IPS-15b (cell line): ENCODE results near the gene MYL5.
A peak's percentile ranks its signal among the peaks of the same experiment; 100 is the strongest.
"Not testable (repeated sequence)": the region's sequence is repeated elsewhere in the genome, so short reads cannot be mapped to it uniquely, and the experiment has no call there.

Experiments
- H3K27me3 ChIP-seq: one replicate; pipeline ENCODE4 v1.6.1; 2013; ENCODE audit warnings: low read length; ENCODE audit not compliant: control insufficient read depth, insufficient read depth
- H3K36me3 ChIP-seq: one replicate; pipeline ENCODE4 v1.6.1; 2013; ENCODE audit warnings: low read length; ENCODE audit not compliant: control insufficient read depth, insufficient read depth
- H3K4me1 ChIP-seq: one replicate; pipeline ENCODE4 v1.6.1; 2013; ENCODE audit warnings: mild to moderate bottlenecking, low read length; ENCODE audit not compliant: control insufficient read depth, insufficient read depth
- H3K4me3 ChIP-seq: one replicate; pipeline ENCODE4 v1.5.1; 2013; ENCODE audit warnings: low read depth, low read length
- H3K9ac ChIP-seq: one replicate; pipeline ENCODE4 v1.6.1; 2013; ENCODE audit warnings: low read depth, mild to moderate bottlenecking, low read length
- H3K9me3 ChIP-seq: one replicate; pipeline ENCODE4 v1.6.1; 2013; ENCODE audit warnings: mild to moderate bottlenecking, low read length; ENCODE audit not compliant: control insufficient read depth, insufficient read depth

MYL5 gene

DNA sequence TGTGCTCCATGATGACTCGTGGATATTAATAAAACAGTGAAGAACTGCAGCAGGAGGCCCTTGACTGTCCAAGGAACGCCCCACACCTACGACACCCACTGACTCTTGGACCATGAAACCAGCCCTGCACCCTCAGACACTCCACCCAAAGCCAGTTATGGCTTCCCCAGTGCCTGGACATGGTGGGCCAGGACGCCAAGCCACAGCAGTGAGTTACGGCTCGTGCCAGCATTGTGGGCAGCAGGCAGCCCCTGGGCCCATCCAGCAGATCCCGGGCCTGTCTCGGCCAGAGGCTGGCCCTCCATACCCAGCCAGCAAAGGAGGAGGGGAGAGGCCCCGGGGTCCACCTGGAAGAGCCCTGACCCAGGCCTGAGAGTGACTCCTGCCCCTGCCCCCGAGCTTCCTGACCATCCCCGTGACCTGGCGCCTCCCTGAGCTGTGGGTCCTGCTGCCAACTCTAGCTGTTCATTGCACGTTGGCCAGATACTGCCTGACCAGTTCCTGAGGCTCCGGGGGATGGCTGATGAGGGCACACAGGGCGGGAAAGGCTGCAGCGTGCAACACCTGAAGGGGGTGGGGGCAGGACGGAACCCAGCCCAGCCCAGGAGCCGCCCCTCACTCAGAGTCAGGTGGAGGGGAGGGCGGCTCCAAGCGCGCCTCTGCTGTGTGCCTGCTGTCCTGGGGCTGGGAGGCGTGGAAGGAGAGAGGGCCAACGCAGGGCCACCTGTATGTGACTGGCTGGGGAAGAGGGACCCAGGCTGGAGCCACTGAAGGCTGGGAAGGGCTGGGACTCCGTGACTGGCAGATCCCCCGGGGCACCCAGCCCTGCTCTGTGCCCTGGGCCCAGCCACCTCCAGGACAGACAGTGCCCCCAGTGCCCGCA lies 13.9 kb downstream of the MYL5 start:
- Histone ChIP-seq H3K4me1 (peaks cover 5% of the 10 kb centered on the region), H3K27me3 (no peaks in the 10 kb centered on the region), H3K36me3 (no peaks in the 10 kb centered on the region), H3K9me3 (no peaks in the 10 kb centered on the region), H3K4me3 (peak overlapping the region; percentile 39), H3K9ac (peak overlapping the region; percentile 37)

DNA sequence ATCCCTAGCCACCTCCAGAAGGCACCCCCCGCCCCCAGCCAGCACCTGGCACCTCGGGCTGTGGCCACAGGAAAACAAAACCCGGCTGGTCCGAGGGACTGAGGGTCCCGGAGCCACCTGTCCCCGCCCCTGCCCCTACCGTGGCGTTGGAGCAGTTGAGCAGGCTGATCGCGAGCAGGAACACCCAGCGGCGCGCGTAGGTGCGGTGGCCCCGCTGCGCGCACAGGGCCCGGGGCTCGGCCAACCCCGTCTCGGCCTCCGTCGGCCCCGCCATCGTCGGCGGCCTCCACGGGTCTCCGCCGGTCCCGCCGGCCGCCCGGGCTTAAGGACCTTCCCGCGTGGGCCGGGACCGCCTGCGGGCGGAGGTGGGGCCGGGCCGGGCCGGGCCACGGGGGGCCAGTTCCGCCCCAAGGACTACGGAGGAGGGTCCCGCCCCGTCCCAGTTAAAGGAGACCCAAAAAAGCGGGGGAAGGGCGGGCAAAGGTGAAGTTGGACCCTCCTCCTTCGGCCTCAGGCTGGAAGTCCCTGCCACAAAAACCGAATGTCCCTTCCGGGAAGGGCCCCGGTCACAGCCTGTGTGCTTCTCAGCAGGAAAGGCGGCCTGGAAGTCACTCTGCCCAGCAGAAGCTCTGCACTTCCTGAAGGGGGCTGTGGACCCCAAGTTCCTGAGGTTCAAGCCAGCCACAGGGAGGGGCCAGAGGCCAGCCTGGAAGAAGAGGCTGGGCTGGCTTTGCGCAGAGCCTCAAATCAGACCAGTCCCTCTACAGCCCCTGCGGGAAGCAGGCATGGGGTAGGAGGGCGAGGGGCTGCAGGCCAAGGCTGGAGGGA lies 14.7 kb downstream of the MYL5 start, which contains the start of gene SLC49A3:
SLC49A3 (minus strand) TSS at position 298 of the 828 bp plus-strand sequence; CDS start at position 274, 24 bp downstream.
- H3K9ac ChIP-seq, result peak within 1 kb of the TSS; percentile 38
- peak within 1 kb of the TSS; percentile 39 for H3K4me3 ChIP-seq
- peaks cover 5% of the 10 kb centered on the region for H3K4me1 ChIP-seq
- H3K36me3 ChIP-seq, result no peaks in the 10 kb centered on the region
- H3K9me3 ChIP-seq, result no peaks in the 10 kb centered on the region
- H3K27me3 ChIP-seq, result no peaks in the 10 kb centered on the region

- Histone ChIP-seq H3K9me3 (no peaks in the 10 kb centered on the region), H3K36me3 (no peaks in the 10 kb centered on the region), H3K4me3 (peak overlapping the region; percentile 39), H3K27me3 (no peaks in the 10 kb centered on the region), H3K4me1 (peaks cover 5% of the 10 kb centered on the region), H3K9ac (peak overlapping the region; percentile 38)
These were observed 15.4 kb downstream of the MYL5 start for GRCh38 chr4:689723-690122.

DNA sequence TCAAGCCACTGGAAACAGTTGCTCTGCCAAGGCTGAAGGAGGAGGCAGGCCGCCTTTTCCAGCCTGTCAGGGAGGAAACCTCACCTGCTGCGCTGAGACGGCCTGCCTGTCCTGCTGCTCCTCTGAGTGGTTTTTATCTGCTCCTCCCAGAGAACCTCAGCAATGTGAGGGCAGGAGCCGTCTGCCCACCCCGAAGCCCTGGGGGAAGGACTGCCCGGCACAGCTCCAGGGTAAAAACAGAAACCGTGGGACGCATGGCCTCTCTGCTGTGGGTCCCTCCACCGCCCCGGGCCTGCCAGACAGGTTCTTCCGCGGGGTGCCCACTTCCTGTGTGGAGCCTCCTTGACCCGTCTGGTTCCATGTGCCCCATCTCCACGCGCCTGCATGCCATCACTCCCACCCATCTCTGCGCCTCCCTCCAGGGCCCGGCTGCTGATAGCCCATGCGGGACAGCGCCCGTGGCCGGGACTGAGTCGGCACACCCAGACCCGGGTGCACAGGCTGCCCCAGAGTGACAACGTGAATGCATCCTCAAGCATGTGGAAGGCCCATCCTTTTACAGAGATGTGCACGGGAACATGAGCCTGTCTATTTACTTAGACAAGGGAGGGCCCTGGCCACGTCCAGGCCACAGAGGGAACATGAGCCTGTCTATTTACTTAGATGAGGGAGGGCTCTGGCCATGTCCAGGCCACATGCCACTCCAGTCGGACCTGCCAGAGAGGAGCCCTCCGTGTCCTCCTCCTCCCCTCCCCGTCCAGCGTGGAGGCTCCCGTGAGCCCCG lies 18.6 kb downstream of the MYL5 start:
- Histone ChIP-seq H3K9ac (no peak overlapping the region), H3K4me1 (peaks cover 5% of the 10 kb centered on the region), H3K9me3 (no peaks in the 10 kb centered on the region), H3K27me3 (no peaks in the 10 kb centered on the region), H3K36me3 (no peaks in the 10 kb centered on the region), H3K4me3 (no peak overlapping the region)

DNA sequence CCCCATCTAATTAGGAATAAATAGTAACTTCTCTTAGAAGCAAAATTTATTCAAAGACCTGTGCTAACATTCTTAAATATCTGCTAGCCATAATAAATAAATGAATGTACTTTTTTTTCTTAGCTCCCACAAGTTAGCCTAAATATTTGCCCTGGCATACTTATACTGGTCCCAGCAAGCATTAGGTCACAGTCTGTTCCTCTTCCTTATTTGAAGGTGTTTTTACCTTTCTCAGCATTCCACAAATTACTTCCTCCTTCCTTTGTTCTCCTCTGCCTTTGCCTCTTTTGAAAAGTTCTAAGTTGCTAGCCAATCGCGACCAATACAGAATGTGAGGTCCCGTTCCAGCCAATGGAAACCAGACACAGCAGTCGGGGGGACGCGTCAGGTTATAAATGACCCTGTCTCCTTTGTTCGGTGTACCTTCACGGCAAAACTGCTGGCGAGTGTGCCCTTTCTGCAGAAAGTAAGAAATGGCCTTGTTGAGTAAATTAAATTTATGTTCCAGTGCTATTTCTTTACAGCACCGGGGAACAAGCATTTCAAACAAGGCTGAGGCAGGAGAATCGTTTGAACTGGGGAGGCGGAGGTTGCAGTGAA lies 20.1 kb downstream of the MYL5 start:
- H3K27me3 ChIP-seq, H3K4me1 ChIP-seq, H3K9me3 ChIP-seq, H3K4me3 ChIP-seq, H3K9ac ChIP-seq, H3K36me3 ChIP-seq: not testable (repeated sequence)

- Histone ChIP-seq H3K4me3 (no peak overlapping the region), H3K9ac (no peak overlapping the region)
These were observed 25.7 kb downstream of the MYL5 start for GRCh38 chr4:699816-700580.

DNA sequence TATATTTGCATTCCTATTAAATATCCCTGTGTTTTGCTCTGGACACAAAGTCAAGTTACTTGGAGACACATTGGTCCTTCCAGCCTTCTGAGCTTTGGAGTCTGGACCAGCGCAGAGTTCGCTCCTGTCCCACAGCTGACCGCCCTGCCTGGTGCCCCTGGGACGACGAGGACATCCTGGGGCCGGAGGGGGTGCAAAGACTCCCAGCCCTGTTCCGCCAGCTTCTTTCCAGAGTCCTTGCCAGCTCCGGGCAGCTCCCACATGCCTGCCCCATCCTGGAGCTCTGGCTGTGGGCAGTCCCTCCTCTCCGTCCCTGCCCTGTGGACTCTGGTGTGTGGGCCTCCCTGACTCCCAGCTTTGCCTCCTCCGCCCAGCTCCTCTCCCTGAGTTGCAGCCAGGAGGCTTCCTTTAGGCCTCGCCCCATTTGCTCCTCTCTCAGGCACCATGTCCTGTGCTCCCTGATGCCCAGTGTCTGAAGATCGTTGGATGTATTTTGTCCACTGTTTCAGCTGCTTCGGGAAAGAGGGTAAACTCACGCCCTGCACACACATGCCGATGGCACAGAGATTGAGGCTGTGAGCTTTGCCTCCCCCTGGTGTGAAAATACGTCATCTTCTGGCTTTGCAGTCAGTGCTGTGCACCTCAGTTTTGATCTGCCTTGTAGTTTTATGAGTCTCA lies 26.4 kb downstream of the MYL5 start:
- Histone ChIP-seq H3K4me3 (no peak overlapping the region), H3K9me3 (no peaks in the 10 kb centered on the region), H3K4me1 (no peaks in the 10 kb centered on the region), H3K27me3 (peaks cover 5% of the 10 kb centered on the region), H3K9ac (no peak overlapping the region), H3K36me3 (no peaks in the 10 kb centered on the region)

More at GRCh38 chr4:699816-700580, 25.7 kb downstream of the MYL5 start:
- no peaks in the 10 kb centered on the region for H3K9me3 ChIP-seq
- no peaks in the 10 kb centered on the region for H3K36me3 ChIP-seq
- no peaks in the 10 kb centered on the region for H3K4me1 ChIP-seq
- peaks cover 4% of the 10 kb centered on the region for H3K27me3 ChIP-seq

DNA sequence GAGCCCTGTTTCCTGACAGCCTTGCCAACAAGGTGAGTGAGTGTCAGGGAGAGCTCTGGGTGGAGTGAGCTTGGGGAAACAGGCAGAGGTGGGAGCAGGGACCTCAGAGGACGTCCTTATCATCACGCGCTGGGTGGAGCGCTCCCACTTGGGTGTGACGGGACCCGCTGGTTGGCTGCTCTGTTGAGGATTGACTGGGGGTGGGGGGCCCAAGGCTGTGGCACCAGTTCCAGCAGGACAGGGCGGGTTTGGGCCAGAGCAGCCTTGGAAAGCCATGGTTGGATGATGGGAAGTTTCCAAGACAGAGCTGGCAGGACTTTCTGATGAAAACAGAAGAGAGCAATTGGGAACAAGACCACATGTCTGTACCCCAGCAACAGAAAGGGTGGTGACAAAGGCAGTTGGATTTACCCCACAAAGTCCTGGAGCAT lies 28.3 kb downstream of the MYL5 start:
- no peaks in the 10 kb centered on the region for H3K4me1 ChIP-seq
- H3K27me3 ChIP-seq, result peaks cover 5% of the 10 kb centered on the region
- H3K9me3 ChIP-seq, result no peaks in the 10 kb centered on the region
- H3K36me3 ChIP-seq, result no peaks in the 10 kb centered on the region
- H3K9ac ChIP-seq, result no peak overlapping the region
- no peak overlapping the region for H3K4me3 ChIP-seq

DNA sequence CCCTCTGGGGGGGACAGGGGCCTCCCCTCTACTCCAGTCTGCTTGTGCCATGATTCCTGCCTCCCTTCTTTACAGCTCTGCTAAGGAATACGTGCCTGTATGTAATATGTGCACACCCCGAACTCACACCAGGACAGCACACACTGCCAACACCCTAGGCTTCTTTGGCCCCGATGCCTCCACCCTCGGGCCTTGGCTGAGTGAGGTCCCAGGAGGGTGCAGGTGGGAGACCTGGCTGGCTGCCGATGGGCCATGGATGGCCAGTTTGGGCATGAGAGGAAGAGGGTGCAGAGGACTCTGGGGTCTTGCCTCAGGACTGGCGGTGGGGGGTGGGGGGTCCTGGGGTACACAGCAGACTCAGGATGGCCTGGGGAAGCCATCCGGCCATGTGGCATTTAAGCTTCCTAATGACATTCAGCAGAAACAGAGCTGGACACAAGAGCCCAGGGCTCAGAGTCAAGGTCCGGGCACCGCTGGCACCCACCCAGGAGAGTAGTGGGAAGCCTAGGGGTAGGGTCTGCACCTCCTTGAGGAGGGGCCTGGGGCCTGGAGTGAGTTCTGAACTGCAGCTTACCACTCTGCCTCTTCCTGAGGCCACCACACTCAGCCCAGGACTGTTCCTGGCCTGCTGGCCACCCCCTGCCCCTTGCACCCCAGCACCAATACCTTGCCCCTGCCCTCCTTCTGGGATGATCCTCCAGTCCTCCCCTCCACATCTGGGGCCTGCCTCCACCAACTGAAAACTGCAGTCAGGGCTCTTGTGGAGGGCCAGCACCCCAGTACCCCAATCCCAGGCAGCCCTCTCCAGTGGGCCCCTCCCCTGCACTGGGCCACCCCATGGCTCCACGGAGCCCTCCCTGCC lies 29.2 kb downstream of the MYL5 start:
- Histone ChIP-seq H3K9me3 (no peaks in the 10 kb centered on the region), H3K9ac (no peak overlapping the region), H3K4me1 (no peaks in the 10 kb centered on the region), H3K4me3 (no peak overlapping the region), H3K36me3 (no peaks in the 10 kb centered on the region), H3K27me3 (peaks cover 5% of the 10 kb centered on the region)
